HG03135 (cell line): ENCODE results near the gene KLF18.
"Not testable (repeated sequence)": the region's sequence is repeated elsewhere in the genome, so short reads cannot be mapped to it uniquely, and the experiment has no call there.

ENCODE experiments used
- ATAC-seq: cut with Tn5 transposase; IDR thresholded peaks from one replicate; pipeline ENCODE4 v1.9.1; 2021; ENCODE audit warnings: mild to moderate bottlenecking, moderate library complexity; ENCODE audit not compliant: unreplicated experiment

Gene KLF18

DNA sequence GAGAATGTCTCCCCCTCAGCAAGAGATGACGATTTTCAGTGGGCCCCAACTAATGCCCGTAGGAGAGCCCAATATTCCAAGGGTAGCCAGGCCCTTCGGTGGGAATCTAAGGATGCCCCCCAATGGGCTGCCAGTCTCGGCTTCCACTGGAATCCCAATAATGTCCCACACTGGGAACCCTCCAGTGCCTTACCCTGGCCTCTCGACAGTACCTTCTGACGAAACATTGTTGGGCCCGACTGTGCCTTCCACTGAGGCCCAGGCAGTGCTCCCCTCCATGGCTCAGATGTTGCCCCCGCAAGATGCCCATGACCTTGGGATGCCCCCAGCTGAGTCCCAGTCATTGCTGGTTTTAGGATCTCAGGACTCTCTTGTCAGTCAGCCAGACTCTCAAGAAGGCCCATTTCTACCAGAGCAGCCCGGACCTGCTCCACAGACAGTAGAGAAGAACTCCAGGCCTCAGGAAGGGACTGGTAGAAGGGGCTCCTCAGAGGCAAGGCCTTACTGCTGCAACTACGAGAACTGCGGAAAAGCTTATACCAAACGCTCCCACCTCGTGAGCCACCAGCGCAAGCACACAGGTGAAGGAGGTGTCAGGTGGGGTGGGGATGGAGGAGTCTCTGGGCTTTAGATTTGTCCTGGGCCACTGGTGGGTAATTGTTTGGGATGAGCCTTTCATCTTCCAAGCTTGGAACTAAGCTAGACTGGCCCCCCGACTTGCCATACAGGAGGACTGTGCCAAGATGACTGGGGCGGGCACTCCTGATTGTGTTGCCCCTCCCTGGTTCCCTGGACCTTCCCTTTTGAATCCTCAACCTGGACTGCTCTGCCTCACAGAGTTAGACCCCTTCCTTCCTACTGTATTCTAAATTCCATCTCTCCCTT, 11.6 kb downstream of the KLF18 start:
- no peak for ATAC-seq

DNA sequence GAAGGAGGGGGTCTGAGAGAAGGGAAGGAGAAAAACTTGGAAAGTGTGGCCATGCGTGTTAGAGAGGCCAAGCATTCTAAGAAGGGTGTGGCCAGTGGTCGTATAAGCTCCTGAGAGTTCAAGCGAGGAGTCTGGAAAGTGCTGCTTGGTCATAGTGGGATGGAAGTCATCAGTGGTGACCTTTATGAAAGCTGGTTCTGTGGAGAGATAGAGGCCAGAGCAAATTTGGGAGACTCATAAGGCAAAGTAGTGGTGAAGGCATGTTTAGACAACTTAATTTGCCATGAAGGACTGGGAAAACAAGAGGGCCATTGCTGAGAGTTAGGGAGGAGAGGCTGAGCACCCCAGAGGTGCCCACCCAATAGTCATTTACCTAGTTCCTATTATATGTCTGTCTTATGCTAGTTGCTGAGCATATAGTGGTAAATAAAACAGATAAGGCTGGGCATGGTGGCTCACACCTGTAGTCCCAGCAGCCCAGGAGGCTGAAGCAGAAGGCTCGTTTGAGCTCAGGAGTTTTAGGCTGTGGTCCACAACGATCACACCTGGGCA, 21.0 kb downstream of the KLF18 start:
- no peak for ATAC-seq

DNA sequence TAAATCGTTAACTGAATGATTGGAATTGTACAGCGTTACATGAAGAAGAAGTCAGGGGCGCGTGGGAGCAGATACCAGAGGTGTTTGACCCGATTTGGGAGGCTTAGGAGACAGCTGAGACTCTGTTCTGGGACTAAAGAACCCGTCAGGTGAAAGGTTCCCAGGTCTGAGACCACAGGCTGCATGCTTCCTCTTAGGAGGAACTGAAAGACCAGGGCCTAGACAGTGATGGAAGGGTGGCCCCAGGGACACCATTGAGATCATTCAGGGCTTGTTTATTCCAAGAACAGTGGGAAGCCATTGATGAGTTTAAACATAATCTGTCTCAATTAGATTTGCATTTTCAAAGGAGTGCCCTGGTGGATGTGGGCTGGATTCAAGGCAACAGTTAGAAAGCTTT, 21.9 kb downstream of the KLF18 start:
- ATAC-seq = no peak

GRCh38 chr1:44118682-44119081, 22.7 kb downstream of the KLF18 start, which contains the start of gene KLF17:
KLF17 (plus strand) TSS chr1:44118821; CDS start chr1:44118908, 87 bp downstream.
- no peak for ATAC-seq

- not testable (repeated sequence) for ATAC-seq
Observed at GRCh38 chr1:44117272-44117671, 24.2 kb downstream of the KLF18 start.

DNA sequence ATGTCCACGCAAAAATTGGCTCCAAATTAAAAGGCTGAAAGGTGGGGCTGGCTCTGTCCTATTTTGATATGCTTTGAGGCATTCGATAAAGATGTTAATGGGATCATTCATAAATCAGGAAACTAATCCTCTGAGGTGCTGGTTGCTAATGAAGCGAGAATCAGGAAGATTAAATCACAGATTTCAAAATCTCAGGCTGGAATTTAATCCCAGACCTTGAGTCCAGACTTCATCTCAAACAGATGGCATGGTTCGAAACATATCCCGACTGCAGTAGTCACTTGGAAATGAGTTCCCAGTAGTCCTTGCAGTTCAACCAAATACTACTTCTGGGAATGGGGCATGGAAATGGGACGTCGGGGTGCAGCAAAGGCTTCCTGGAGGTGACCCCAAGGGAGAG, 27.3 kb downstream of the KLF18 start:
- ATAC-seq = no peak

GRCh38 chr1:44113095-44113609, 28.3 kb downstream of the KLF18 start:
- ATAC-seq = no peak

GRCh38 chr1:44112486-44112885, 28.9 kb downstream of the KLF18 start:
- ATAC-seq = no peak

GRCh38 chr1:44111861-44112260, 29.6 kb downstream of the KLF18 start:
- ATAC-seq = no peak

DNA sequence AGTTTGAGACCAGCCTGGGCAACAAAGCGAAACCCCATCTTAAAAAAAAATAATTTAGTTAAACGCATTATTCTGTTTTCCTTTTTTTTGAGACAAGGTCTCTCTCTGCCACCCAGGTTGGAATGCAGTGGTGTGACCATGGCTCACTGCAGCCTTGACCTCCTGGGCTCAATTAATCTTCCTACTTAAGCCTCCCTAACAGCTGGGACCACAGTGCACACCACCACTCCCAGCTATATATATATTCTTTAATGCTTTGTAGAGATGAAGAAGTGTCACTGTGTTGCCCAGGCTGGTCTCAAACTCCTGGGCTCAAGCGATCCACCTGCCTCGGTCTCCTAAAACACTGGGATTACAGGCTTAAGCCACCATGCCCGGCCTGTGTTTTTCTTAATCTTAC, 30.5 kb downstream of the KLF18 start:
- ATAC-seq = no peak

DNA sequence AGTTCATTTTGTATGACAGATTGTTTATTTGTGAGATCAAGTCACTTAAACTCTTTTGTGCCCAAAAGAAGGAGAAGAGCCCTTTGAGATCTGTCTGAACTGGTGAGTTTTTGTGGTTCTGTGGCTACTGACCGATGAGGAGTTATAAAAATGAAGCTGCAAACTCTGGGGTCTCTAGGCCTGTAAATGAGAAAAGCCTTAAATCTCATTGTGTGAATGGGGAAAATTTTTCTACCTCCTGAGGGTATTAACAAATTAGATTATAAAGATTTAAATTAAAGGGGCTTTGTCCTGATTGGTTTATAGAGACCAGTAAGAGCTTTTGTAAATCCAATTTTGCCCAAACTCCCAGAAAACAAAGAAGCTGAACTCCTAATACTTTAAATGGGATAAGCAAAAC, 32.5 kb downstream of the KLF18 start:
- ATAC-seq = no peak

DNA sequence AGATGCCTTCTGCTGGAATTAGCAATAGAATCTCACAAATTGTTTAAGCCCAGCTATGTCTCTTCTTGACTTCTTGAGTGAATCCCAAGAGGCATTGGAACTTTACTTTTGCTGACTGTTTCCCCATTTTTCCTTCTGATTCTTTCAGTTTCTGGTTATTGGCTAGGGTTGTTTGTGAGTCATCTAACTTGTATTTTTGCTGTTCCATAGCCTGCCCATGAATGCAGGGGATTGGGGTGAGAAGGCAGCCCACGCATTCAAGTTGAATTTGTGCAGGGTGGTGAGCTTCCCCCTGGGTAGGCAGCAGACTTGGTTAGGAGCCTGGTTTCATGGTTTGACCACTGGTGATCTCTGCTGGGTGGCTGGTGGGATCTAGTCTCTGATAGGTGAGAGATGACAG, 33.2 kb downstream of the KLF18 start:
- ATAC-seq = no peak

- no peak for ATAC-seq
Observed at GRCh38 chr1:44105810-44106209, 35.6 kb downstream of the KLF18 start.

- no peak for ATAC-seq
Observed at GRCh38 chr1:44103270-44104131, 37.9 kb downstream of the KLF18 start.

DNA sequence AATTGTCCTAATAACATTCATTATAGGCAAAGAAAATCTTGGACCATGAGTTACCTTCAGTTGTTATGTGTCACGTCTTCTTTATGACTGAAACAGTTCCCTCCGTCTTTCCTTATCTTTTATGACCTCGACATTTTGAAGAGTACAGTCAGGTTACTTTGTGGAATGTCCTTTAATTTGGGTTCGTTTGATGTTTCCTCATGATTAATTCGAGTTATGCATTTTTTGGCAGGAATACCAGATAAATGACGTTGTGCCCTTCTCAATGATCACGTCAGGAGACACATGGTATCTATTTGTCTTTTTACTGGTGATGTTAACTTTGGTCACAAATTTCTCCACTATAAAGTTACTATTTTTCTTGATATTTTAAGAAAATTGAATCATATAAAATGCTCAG, 40.1 kb downstream of the KLF18 start:
- ATAC-seq = no peak

DNA sequence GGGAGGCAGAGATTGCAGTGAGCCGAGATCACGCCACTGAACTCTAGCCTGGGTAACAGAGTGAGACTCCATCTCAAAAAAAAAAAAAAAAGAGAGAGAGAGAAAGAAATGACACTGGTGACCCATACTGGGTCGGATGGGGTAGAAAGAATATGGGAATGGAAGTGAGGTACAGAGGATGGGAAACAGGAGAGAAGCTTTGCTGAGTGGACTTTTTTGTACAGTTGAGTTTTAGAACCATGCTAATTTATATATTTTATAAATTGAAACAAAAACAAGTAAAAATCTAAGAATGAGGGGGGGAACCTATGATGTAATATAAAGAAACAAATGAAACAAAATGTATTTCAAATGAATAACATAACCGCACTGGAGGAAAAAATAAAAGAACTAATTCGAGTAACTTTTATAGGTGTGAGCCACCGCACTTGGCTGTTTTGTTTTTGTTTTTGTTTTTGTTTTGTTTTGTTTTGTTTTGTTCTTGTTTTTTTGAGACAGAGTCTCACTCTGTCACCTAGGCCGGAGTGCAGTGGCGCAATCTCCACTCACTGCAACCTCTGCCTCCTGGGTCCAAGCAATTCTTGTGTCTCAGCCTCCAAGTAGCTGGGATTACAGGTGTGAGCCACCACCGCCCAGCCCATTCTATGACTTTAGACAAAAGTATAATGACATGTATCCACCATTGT, 41.1 kb downstream of the KLF18 start:
- ATAC-seq = no peak

DNA sequence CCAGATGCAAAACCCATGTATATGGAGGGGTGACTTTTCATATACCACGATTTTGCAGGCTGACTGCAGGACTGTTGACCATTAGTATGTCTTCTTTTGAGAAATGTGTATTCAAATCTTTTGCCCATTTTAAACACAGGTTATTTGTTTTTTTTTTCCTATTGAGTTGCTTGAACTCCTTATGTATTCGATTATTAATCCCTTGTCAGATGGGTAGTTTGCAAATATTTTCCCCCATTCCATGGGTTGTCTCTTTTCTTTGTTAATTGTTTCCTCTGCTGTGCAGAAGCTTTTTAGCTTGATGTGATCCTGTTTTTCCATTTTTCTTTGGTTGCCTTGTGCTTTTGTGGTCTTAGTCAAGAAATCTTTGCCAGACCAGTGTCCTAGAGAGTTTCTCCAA, 47.4 kb downstream of the KLF18 start:
- no peak for ATAC-seq

GRCh38 chr1:44090429-44091252, 50.8 kb downstream of the KLF18 start:
- no peak for ATAC-seq

- no peak for ATAC-seq
Observed at GRCh38 chr1:44089371-44090048, 51.9 kb downstream of the KLF18 start.
